ENCODE data around the gene TMUB2.

Gene TMUB2

GRCh38 chr17:44206825-44207155, 20.0 kb downstream of the TMUB2 start:
- no peaks in the 10 kb centered on the region for H3K9me3 Mint-ChIP-seq
- ATAC-seq, result no peak
- DNase-seq (ENCODE audit: low spot score in 2 of 2), result no peak
- peaks cover 47% of the 10 kb centered on the region for H3K4me1 Mint-ChIP-seq
- no peak overlapping the region for H3K4me3 Mint-ChIP-seq
- H3K36me3 Mint-ChIP-seq, result peaks cover 60% of the 10 kb centered on the region
- no peak overlapping the region for H3K27ac Mint-ChIP-seq

- Mint-ChIP-seq H3K9me3 (no peaks in the 10 kb centered on the region), H3K27ac (peak overlapping the region; percentile 96), H3K4me3 (no peak overlapping the region), H3K36me3 (peaks cover 64% of the 10 kb centered on the region), H3K4me1 (peaks cover 50% of the 10 kb centered on the region)
- ATAC-seq, result no peak
- DNase-seq (ENCODE audit: low spot score in 2 of 2), result no peak
These were observed 20.5 kb downstream of the TMUB2 start for GRCh38 chr17:44207319-44207718.

GRCh38 chr17:44207743-44208142, 21.0 kb downstream of the TMUB2 start:
- DNase-seq (ENCODE audit: low spot score in 2 of 2) (no peak), ATAC-seq (no peak)
- no peaks in the 10 kb centered on the region for H3K9me3 Mint-ChIP-seq
- peaks cover 50% of the 10 kb centered on the region for H3K4me1 Mint-ChIP-seq
- no peak overlapping the region for H3K4me3 Mint-ChIP-seq
- peaks cover 66% of the 10 kb centered on the region for H3K36me3 Mint-ChIP-seq
- peak overlapping the region; percentile 96 for H3K27ac Mint-ChIP-seq

GRCh38 chr17:44209786-44210341, 23.1 kb downstream of the TMUB2 start:
- Mint-ChIP-seq H3K4me3 (peak overlapping the region; percentile 81), H3K36me3 (peaks cover 88% of the 10 kb centered on the region), H3K9me3 (no peaks in the 10 kb centered on the region), H3K4me1 (peaks cover 56% of the 10 kb centered on the region), H3K27ac (peak overlapping the region; percentile 96)
- ATAC-seq (peak; percentile 88), DNase-seq (ENCODE audit: low spot score in 2 of 2) (peak in 1 of 2 donors; percentile 68)

- Mint-ChIP-seq H3K36me3 (peaks cover 94% of the 10 kb centered on the region), H3K27ac (peak overlapping the region; percentile 96)
- ATAC-seq, result peak; percentile 94
These were observed 23.8 kb downstream of the TMUB2 start for GRCh38 chr17:44210342-44211192.

GRCh38 chr17:44211281-44212265, 24.8 kb downstream of the TMUB2 start:
- ATAC-seq (no peak), DNase-seq (ENCODE audit: low spot score in 2 of 2) (no peak)
- H3K27ac Mint-ChIP-seq, result peak overlapping the region; percentile 43
- peaks cover 94% of the 10 kb centered on the region for H3K36me3 Mint-ChIP-seq
- no peaks in the 10 kb centered on the region for H3K9me3 Mint-ChIP-seq
- H3K4me3 Mint-ChIP-seq, result peak overlapping the region; percentile 81
- peaks cover 73% of the 10 kb centered on the region for H3K4me1 Mint-ChIP-seq

More at GRCh38 chr17:44210342-44211192, 23.8 kb downstream of the TMUB2 start:
- H3K9me3 Mint-ChIP-seq, result no peaks in the 10 kb centered on the region
- H3K4me3 Mint-ChIP-seq, result peak overlapping the region; percentile 81
- H3K4me1 Mint-ChIP-seq, result peaks cover 63% of the 10 kb centered on the region
- DNase-seq (ENCODE audit: low spot score in 2 of 2), result peak; percentile 95 to 96

GRCh38 chr17:44212507-44213402, 26.0 kb downstream of the TMUB2 start:
- ATAC-seq, result no peak
- H3K4me1 Mint-ChIP-seq, result peaks cover 84% of the 10 kb centered on the region
- peaks cover 94% of the 10 kb centered on the region for H3K36me3 Mint-ChIP-seq
- H3K4me3 Mint-ChIP-seq, result no peak overlapping the region
- H3K9me3 Mint-ChIP-seq, result no peaks in the 10 kb centered on the region
- peak overlapping the region; percentile 93 for H3K27ac Mint-ChIP-seq
- DNase-seq (ENCODE audit: low spot score in 2 of 2), result no peak

- DNase-seq (ENCODE audit: low spot score in 2 of 2), result no peak
- Mint-ChIP-seq H3K4me1 (peaks cover 80% of the 10 kb centered on the region), H3K4me3 (no peak overlapping the region), H3K9me3 (no peaks in the 10 kb centered on the region), H3K27ac (peak overlapping the region; percentile 93), H3K36me3 (peaks cover 94% of the 10 kb centered on the region)
- ATAC-seq, result no peak
These were observed 26.8 kb downstream of the TMUB2 start for GRCh38 chr17:44213403-44214229.

- Mint-ChIP-seq H3K4me1 (peaks cover 78% of the 10 kb centered on the region), H3K36me3 (peaks cover 88% of the 10 kb centered on the region), H3K27ac (peak overlapping the region; percentile 93), H3K4me3 (no peak overlapping the region), H3K9me3 (no peaks in the 10 kb centered on the region)
- no peak for DNase-seq (ENCODE audit: low spot score in 2 of 2)
- ATAC-seq, result no peak
These were observed 27.4 kb downstream of the TMUB2 start for GRCh38 chr17:44214230-44214494.

- peaks cover 81% of the 10 kb centered on the region for H3K36me3 Mint-ChIP-seq
These were observed 28.1 kb downstream of the TMUB2 start for GRCh38 chr17:44214896-44215295.

GRCh38 chr17:44216173-44216572, 29.4 kb downstream of the TMUB2 start:
- H3K9me3 Mint-ChIP-seq, result no peaks in the 10 kb centered on the region
- peak overlapping the region; percentile 93 for H3K27ac Mint-ChIP-seq
- ATAC-seq (no peak), DNase-seq (ENCODE audit: low spot score in 2 of 2) (no peak)
- H3K4me1 Mint-ChIP-seq, result peaks cover 64% of the 10 kb centered on the region
- peak overlapping the region; percentile 80 for H3K4me3 Mint-ChIP-seq
- peaks cover 79% of the 10 kb centered on the region for H3K36me3 Mint-ChIP-seq

More at GRCh38 chr17:44214896-44215295, 28.1 kb downstream of the TMUB2 start:
- Mint-ChIP-seq H3K27ac (peak overlapping the region; percentile 93), H3K4me3 (peak overlapping the region; percentile 80), H3K4me1 (peaks cover 71% of the 10 kb centered on the region), H3K9me3 (no peaks in the 10 kb centered on the region)
- DNase-seq (ENCODE audit: low spot score in 2 of 2) (no peak), ATAC-seq (no peak)

- Mint-ChIP-seq H3K36me3 (peaks cover 79% of the 10 kb centered on the region), H3K4me3 (peak overlapping the region; percentile 80), H3K9me3 (no peaks in the 10 kb centered on the region), H3K27ac (peak overlapping the region; percentile 93), H3K4me1 (peaks cover 64% of the 10 kb centered on the region)
- DNase-seq (ENCODE audit: low spot score in 2 of 2) (no peak), ATAC-seq (no peak)
These were observed 29.9 kb downstream of the TMUB2 start for GRCh38 chr17:44216694-44217093.

- peaks cover 69% of the 10 kb centered on the region for H3K4me1 Mint-ChIP-seq
- ATAC-seq (no peak), DNase-seq (ENCODE audit: low spot score in 2 of 2) (peak in 1 of 2 donors; percentile 69)
- peaks cover 82% of the 10 kb centered on the region for H3K36me3 Mint-ChIP-seq
- no peaks in the 10 kb centered on the region for H3K9me3 Mint-ChIP-seq
- peak overlapping the region; percentile 93 for H3K27ac Mint-ChIP-seq
- H3K4me3 Mint-ChIP-seq, result peak overlapping the region; percentile 80
These were observed 31.1 kb downstream of the TMUB2 start for GRCh38 chr17:44217738-44218343.

Measured in stimulated activated effector memory CD8-positive, alpha-beta T cell treated with anti-CD3 and anti-CD28 coated beads, Interleukin-12 subunit alpha, Interleukin-12 subunit beta, amount 100 ng/mL, for 72 hours (primary cell).